Measurements from ENCODE around the gene AKR7A2. TPM values are rescaled to one million over a fixed set of nuclear protein-coding genes. Genes with fewer than 3 reads are reported as not detected.
"Not testable (repeated sequence)": the region's sequence is repeated elsewhere in the genome, so short reads cannot be mapped to it uniquely, and the experiment has no call there.

The AKR7A2 gene
- total RNA-seq, 1 donor from 2014 or later: 101 TPM

DNA sequence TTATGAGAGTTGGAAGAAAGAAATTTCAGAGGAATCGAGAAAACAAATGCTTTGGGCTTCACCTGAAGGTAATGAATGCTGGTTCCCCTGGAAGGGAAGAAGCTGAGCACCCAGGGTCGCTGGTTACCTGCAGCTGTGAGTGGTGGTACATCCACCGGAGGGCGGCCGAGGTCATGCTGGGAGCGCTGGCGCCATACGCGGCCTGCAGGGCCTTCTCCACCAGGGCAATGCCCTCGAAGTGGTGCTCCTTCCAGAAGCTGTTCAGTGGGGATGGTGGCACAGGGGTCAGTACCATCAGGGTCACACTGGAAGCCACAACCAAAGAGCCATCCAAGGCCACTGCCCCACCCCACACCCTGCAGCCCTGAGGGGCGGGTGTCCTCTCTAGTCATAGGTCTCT, 43.5 kb downstream of the AKR7A2 start:
- DNase-seq (ENCODE audit: low read depth): no peak

DNA sequence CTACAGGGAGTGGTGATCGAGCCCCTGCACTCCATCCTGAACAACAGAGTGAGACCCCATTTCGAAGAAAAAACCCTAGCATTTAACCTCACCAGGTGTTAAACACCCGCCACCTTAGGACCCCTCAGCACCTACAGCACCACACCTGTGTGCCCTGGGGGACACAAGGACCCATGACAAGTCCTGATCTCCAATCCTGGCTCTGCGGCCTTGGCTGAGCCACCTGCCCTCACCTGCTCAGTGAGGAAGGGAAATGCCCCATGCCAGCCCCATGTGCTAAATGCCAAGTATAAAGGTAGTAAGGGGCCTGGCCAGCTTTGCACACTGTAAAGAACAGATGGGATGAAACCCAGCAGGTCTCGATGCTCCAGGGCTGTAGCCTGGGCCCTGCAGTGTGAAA, 49.2 kb downstream of the AKR7A2 start:
- no peak for DNase-seq (ENCODE audit: low read depth)

DNA sequence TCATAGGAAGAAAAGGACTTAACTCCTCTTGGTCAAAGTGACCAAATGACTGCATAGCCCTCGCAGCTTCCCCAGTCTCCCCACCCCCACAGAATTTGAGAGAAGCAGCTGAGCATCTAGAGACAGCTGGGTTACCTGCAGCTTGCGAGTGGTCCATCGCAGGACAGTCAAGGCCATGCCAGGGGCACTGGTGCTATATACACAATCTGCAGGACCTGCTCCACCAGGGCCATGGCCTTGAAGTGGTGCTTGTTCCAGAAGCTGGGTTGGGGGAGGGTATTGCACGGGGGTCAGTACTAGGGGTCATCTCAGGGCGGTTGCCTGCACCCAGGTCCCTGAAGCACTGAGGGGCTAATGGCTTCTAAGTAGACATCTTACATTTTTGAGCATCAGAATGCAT, 49.9 kb downstream of the AKR7A2 start:
- DNase-seq (ENCODE audit: low read depth): no peak

DNA sequence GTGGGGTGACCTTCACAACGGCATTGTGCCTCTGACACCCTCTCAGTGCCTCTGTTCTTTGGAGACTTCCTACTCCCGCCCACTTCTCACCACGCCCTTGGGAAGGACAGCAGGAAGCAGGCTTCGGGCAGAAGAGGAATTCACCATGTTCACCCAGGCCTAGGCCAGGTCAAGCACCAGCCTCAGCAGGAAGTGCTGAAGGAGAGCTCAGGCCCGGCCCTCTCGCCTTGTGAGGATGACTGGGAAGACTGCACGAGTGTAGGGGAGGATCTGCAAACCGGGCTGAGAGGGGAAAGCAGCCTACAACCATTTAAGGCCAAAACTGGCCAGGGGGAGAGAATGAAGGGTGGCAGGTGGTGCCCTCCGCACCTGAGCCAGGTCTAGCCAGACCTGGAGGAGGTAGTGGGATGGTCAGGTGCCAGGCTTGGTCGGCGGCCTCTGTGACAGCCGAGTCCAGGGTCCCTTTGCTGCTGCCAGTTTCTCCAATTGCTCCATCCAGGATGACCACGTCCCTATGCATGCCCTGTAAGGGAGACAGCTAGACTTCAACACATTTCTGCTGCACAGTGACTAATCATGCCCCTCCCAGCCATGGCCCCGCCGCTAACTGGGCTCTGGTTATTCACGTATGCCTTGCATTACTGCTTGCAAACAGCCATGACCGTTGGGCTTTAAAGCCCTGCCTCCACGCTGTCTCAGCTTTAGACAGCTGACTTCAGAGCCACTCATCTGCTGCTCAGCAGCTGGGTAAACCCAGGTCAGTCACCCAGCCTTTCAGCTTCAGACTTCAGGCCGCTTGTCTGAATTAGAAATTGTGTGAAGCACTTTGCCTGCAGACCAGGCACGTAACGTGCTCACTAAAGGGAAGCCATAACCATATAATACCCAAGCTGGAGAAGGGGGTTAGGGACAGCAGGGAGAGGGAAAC, 51.5 kb downstream of the AKR7A2 start:
- DNase-seq (ENCODE audit: low read depth): peak; percentile 96

DNA sequence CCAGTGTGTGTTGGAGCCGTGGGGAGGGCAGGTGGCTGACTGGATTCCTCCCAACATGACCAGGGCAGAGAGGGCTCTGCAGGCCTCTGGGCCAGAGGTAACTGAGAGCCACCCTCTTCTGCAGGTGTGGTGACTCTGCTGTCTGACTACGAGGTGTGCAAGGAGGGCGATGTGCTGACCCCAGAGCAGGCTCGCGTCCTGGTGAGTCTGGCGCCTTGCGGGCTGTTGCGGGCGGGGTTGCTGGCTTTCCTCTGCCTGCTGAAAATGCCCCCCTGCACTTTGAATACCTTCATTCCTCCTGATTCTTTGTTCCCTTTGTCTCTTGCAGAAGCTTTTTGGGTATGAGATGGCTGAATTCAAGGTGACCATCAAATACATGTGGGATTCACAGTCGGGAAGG, 53.6 kb downstream of the AKR7A2 start:
- no peak for DNase-seq (ENCODE audit: low read depth)

DNA sequence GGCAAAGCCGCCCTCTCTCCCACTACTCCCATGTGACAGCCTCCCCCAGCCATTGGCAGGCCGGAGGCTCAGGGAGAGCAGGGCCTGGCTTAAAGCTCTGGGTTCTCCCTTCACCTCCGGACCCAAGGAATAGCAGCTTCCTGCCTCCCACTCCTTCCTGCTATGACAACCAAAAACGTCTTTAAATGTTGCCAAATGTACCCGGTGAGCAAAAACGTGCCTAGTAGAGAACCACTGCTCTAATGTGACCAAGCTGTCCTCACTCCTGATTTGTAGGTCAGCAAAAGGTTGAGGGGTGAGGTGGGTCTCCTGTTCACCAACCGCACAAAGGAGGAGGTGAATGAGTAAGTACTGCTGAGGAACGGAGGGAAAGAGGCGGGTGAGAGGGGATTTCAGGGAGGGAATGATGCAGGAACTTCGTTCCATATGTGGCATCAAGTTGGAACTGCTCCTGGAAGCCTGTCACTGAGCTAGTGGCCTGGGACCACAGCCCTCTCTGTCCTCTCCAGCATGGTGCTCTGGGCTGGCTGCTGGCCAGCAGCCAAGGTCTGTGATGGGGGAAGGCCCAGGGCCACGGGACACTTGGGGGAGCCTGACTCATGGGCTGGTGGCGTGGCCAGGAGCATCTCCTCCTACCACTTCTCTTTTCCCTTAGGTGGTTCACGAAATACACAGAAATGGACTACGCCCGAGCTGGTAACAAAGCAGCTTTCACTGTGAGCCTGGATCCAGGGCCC, 54.6 kb downstream of the AKR7A2 start:
- DNase-seq (ENCODE audit: low read depth): peak; percentile 24

DNA sequence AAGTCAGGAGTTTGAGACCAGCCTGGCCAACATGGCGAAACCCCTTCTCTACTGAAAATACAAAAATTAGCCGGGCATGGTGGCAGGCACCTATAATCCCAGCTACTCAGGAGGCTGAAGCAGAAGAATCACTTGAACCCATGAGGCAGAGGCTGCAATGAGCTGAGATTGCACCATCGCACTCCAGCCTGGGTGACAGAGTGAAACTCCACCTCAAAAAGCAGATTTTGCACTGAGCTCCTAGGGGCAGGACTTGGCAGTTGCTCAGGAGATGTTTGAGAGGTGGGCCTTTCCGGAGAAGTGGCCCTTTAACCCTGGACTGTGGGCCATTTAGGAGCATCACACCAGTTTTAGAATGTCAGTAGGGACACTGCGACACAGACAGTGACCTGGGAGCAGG, 55.6 kb downstream of the AKR7A2 start:
- not testable (repeated sequence) for DNase-seq (ENCODE audit: low read depth)

DNA sequence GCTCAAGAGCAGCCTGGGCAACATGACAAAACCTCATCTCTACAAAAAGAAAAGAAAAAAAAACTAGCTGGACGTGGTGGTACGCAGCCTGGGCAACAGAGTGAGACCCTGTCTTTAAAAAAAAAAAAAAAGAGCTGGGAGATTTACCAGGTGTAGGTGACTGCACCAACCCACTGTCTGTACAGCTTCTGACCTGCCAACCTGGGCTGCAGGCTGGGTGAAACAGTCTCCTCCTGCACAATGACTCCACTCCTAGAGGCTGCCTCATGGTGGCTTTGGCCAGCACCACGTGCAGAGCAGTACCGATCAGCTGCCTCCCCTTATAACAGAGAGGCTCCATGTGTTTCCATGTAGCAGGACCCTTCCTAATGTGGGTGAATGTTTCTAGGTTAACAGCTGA, 56.7 kb downstream of the AKR7A2 start:
- no peak for DNase-seq (ENCODE audit: low read depth)

DNA sequence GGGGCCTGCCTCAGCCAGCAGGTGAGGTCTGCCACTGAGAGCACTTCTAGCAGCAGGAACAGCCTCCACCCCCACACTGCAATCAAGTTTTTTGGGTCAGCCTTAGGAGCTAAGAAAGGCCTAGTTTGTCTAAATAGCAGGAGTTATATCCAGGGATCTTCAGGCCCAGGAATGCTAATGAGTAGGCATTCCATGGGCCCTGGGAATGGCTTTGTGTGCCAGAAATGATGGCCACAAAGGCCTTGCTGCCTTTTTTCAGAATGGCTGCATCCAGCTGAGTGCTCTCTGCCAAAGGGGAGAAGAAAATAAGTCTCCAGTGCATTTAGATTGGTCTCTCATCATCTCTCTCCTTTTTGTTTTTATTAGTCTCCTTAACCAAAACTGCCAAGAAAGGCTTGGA, 57.5 kb downstream of the AKR7A2 start:
- no peak for DNase-seq (ENCODE audit: low read depth)

Other genes starting within 250 kb of the AKR7A2 start
- gene UBR4, start 101.9 kb downstream of the AKR7A2 start, total RNA-seq: 78.9 and 79.8 TPM in 2 replicates
- gene EMC1, start 60.6 kb downstream of the AKR7A2 start, total RNA-seq: 71.7 and 85.0 TPM in 2 replicates
- gene MRTO4, start 60.3 kb downstream of the AKR7A2 start, total RNA-seq: 36.0 and 36.1 TPM in 2 replicates
- 0.19 and 0.52 TPM in 2 replicates for gene AKR7A3, start 23.4 kb downstream of the AKR7A2 start, total RNA-seq
- 30.7 and 36.0 TPM in 2 replicates for gene SLC66A1, start 182 bp upstream of the AKR7A2 start, total RNA-seq
- 101 and 116 TPM in 2 replicates for gene CAPZB, start 173.4 kb upstream of the AKR7A2 start, total RNA-seq